Immature natural killer cell (primary cell): ENCODE data around the gene S100A2. TPM values are rescaled to one million over a fixed set of nuclear protein-coding genes. Genes with fewer than 3 reads are reported as not detected.
A peak's percentile ranks its signal among the peaks of the same experiment; 100 is the strongest.

Source experiments
- DNase-seq, 3 donors: peaks; one replicate each; pipeline ENCODE4 v3.0.0; 2022; ENCODE audit warnings: mixed read lengths in 1 of 3
- H3K27ac Mint-ChIP-seq, 6 donors: one replicate each; pipeline ENCODE4 v1.8.0; 2020; ENCODE audit warnings: mixed read lengths in 6 of 6, mild to moderate bottlenecking in 5 of 6, inconsistent platforms in 4 of 6, moderate library complexity in 3 of 6
- H3K27me3 Mint-ChIP-seq, 3 donors: one replicate each; pipeline ENCODE4 v1.8.0; 2020 to 2021; ENCODE audit warnings: low read depth in 3 of 3, mild to moderate bottlenecking in 3 of 3, mixed read lengths in 3 of 3, moderate library complexity in 3 of 3, inconsistent platforms in 1 of 3
- H3K36me3 Mint-ChIP-seq, 3 donors: one replicate each; pipeline ENCODE4 v1.8.0; 2020; ENCODE audit warnings: mixed read lengths in 3 of 3, inconsistent platforms in 2 of 3, mild to moderate bottlenecking in 2 of 3
- H3K4me1 Mint-ChIP-seq, 2 donors: one replicate each; pipeline ENCODE4 v1.8.0; 2020; ENCODE audit warnings: inconsistent platforms in 2 of 2, mild to moderate bottlenecking in 2 of 2, mixed read lengths in 2 of 2, moderate library complexity in 1 of 2
- H3K4me3 Mint-ChIP-seq, 5 donors: one replicate each; pipeline ENCODE4 v1.8.0; 2020; ENCODE audit warnings: mild to moderate bottlenecking in 5 of 5, mixed read lengths in 5 of 5, inconsistent platforms in 3 of 5, moderate library complexity in 3 of 5
- H3K9me3 Mint-ChIP-seq, 6 donors: one replicate each; pipeline ENCODE4 v1.8.0; 2020; ENCODE audit warnings: mild to moderate bottlenecking in 6 of 6, mixed read lengths in 6 of 6, inconsistent platforms in 4 of 6, moderate library complexity in 3 of 6
- polyA plus RNA-seq, 3 donors: library from polyadenylated mRNA; unstranded; fragments of 300-500 nt; fragmentation: Illumina TruSeq; gene quantifications; one replicate each; pipeline ENCODE4 v1.2.3, GENCODE V29; 2021

Gene S100A2
- polyA plus RNA-seq, 3 donors from 2014 or later: 0.83 TPM; not detected in 2

- H3K36me3 Mint-ChIP-seq: peaks cover 4 to 28% (median 9%) of the 10 kb centered on the region in 3 donors
- H3K9me3 Mint-ChIP-seq: no peaks in the 10 kb centered on the region
- no peak for DNase-seq
- peak overlapping the region in 4 of 5 donors; percentile 31 to 61 (median 38) for H3K4me3 Mint-ChIP-seq
- H3K27me3 Mint-ChIP-seq: peaks cover 4 to 14% (median 6%) of the 10 kb centered on the region in 3 donors
- peak overlapping the region; percentile 83 to 98 (median 97) for H3K27ac Mint-ChIP-seq
- peaks cover 73 to 74% of the 10 kb centered on the region in 2 donors for H3K4me1 Mint-ChIP-seq
Measured at GRCh38 chr1:153542956-153543711, 22.5 kb downstream of the S100A2 start.

GRCh38 chr1:153541641-153542590, 23.7 kb downstream of the S100A2 start:
- H3K4me1 Mint-ChIP-seq: peaks cover 75 to 81% of the 10 kb centered on the region in 2 donors
- H3K9me3 Mint-ChIP-seq: no peaks in the 10 kb centered on the region
- H3K4me3 Mint-ChIP-seq: peak overlapping the region in 4 of 5 donors; percentile 63 to 80 (median 69)
- peak overlapping the region; percentile 82 to 98 (median 95) for H3K27ac Mint-ChIP-seq
- H3K27me3 Mint-ChIP-seq: peaks cover 4 to 12% (median 6%) of the 10 kb centered on the region in 3 donors
- DNase-seq: no peak
- H3K36me3 Mint-ChIP-seq: peaks cover 4 to 28% (median 9%) of the 10 kb centered on the region in 3 donors

GRCh38 chr1:153540394-153541361, 25.0 kb downstream of the S100A2 start, which contains the start of gene S100A5:
Gene S100A5 (minus strand): TSS chr1:153540934. CDS start chr1:153540191, 743 bp downstream.
- H3K9me3 Mint-ChIP-seq: no peaks in the 10 kb centered on the region
- peak within 1 kb of the TSS; percentile 82 to 98 (median 90) for H3K27ac Mint-ChIP-seq
- H3K4me1 Mint-ChIP-seq: peaks cover 74 to 80% of the 10 kb centered on the region in 2 donors

GRCh38 chr1:153539395-153540093, 26.1 kb downstream of the S100A2 start:
- Mint-ChIP-seq H3K4me3 (peak overlapping the region in 4 of 5 donors; percentile 8 to 68 (median 26)), H3K36me3 (peaks cover 7 to 22% (median 9%) of the 10 kb centered on the region in 3 donors)
- no peak for DNase-seq

More at GRCh38 chr1:153540394-153541361, 25.0 kb downstream of the S100A2 start, which contains the start of gene S100A5:
- Mint-ChIP-seq H3K4me3 (peak within 1 kb of the TSS; percentile 50 to 80 (median 68)), H3K36me3 (peaks cover 4 to 28% (median 9%) of the 10 kb centered on the region in 3 donors), H3K27me3 (peaks cover 9 to 15% (median 10%) of the 10 kb centered on the region in 3 donors)
- DNase-seq: peak; percentile 47 to 53 (median 52)

GRCh38 chr1:153538315-153538821, 27.3 kb downstream of the S100A2 start:
- Mint-ChIP-seq H3K27ac (peak overlapping the region; percentile 65 to 98 (median 96)), H3K4me3 (peak overlapping the region in 1 of 5 donors; percentile 25), H3K27me3 (peaks cover 10 to 16% (median 12%) of the 10 kb centered on the region in 3 donors), H3K9me3 (no peaks in the 10 kb centered on the region), H3K36me3 (peaks cover 2 to 15% (median 10%) of the 10 kb centered on the region in 3 donors), H3K4me1 (peaks cover 73 to 78% of the 10 kb centered on the region in 2 donors)
- no peak for DNase-seq

More at GRCh38 chr1:153539395-153540093, 26.1 kb downstream of the S100A2 start:
- peaks cover 10 to 12% (median 12%) of the 10 kb centered on the region in 3 donors for H3K27me3 Mint-ChIP-seq
- H3K9me3 Mint-ChIP-seq: no peaks in the 10 kb centered on the region
- peak overlapping the region; percentile 82 to 98 (median 90) for H3K27ac Mint-ChIP-seq
- peaks cover 73 to 78% of the 10 kb centered on the region in 2 donors for H3K4me1 Mint-ChIP-seq

GRCh38 chr1:153537376-153537730, 28.3 kb downstream of the S100A2 start:
- H3K4me1 Mint-ChIP-seq: peaks cover 74 to 78% of the 10 kb centered on the region in 2 donors
- no peak for DNase-seq
- H3K27me3 Mint-ChIP-seq: peaks cover 12 to 21% (median 12%) of the 10 kb centered on the region in 3 donors
- no peaks in the 10 kb centered on the region for H3K9me3 Mint-ChIP-seq
- peak overlapping the region in 1 of 5 donors; percentile 11 for H3K4me3 Mint-ChIP-seq
- H3K36me3 Mint-ChIP-seq: peaks cover 0 to 8% (median 8%) of the 10 kb centered on the region in 3 donors
- peak overlapping the region; percentile 87 to 98 (median 96) for H3K27ac Mint-ChIP-seq

- H3K27ac Mint-ChIP-seq: peak overlapping the region; percentile 87 to 98 (median 96)
- no peak for DNase-seq
- H3K27me3 Mint-ChIP-seq: peaks cover 12 to 21% (median 12%) of the 10 kb centered on the region in 3 donors
- peak overlapping the region; percentile 83 to 96 (median 90) for H3K4me3 Mint-ChIP-seq
- peaks cover 76 to 79% of the 10 kb centered on the region in 2 donors for H3K4me1 Mint-ChIP-seq
- no peaks in the 10 kb centered on the region for H3K9me3 Mint-ChIP-seq
- H3K36me3 Mint-ChIP-seq: peaks cover 0 to 8% (median 8%) of the 10 kb centered on the region in 3 donors
Measured at GRCh38 chr1:153536671-153537375, 28.8 kb downstream of the S100A2 start.

- peaks cover 0 to 8% (median 8%) of the 10 kb centered on the region in 3 donors for H3K36me3 Mint-ChIP-seq
- peak overlapping the region; percentile 87 to 99 (median 98) for H3K27ac Mint-ChIP-seq
- peak overlapping the region; percentile 83 to 96 (median 90) for H3K4me3 Mint-ChIP-seq
- H3K4me1 Mint-ChIP-seq: peaks cover 76 to 79% of the 10 kb centered on the region in 2 donors
- peaks cover 11 to 21% (median 12%) of the 10 kb centered on the region in 3 donors for H3K27me3 Mint-ChIP-seq
- H3K9me3 Mint-ChIP-seq: no peaks in the 10 kb centered on the region
- DNase-seq: peak; percentile 96 to 97 (median 97)
Measured at GRCh38 chr1:153536012-153536670, 29.5 kb downstream of the S100A2 start.

GRCh38 chr1:153535242-153536011, 30.2 kb downstream of the S100A2 start, which contains the start of gene S100A6:
Gene S100A6 (minus strand): TSS chr1:153535991. CDS start chr1:153535339, 652 bp downstream.
- Mint-ChIP-seq H3K27me3 (peaks cover 12 to 21% (median 13%) of the 10 kb centered on the region in 3 donors), H3K4me1 (peaks cover 75 to 77% of the 10 kb centered on the region in 2 donors), H3K27ac (peak within 1 kb of the TSS; percentile 96 to 99 (median 98)), H3K4me3 (peak within 1 kb of the TSS; percentile 83 to 97 (median 90)), H3K9me3 (no peaks in the 10 kb centered on the region), H3K36me3 (peaks cover 0 to 8% (median 8%) of the 10 kb centered on the region in 3 donors)
- DNase-seq: peak; percentile 29 to 53 (median 32)

- peaks cover 13 to 21% (median 14%) of the 10 kb centered on the region in 3 donors for H3K27me3 Mint-ChIP-seq
- H3K4me3 Mint-ChIP-seq: peak overlapping the region; percentile 83 to 97 (median 90)
- H3K4me1 Mint-ChIP-seq: peaks cover 69 to 72% of the 10 kb centered on the region in 2 donors
- no peak for DNase-seq
- no peaks in the 10 kb centered on the region for H3K9me3 Mint-ChIP-seq
- H3K27ac Mint-ChIP-seq: peak overlapping the region; percentile 96 to 99 (median 98)
- peaks cover 0 to 8% (median 8%) of the 10 kb centered on the region in 3 donors for H3K36me3 Mint-ChIP-seq
Measured at GRCh38 chr1:153534925-153535241, 30.8 kb downstream of the S100A2 start.
